Activated CD8-positive, alpha-beta T cell treated with anti-CD3 and anti-CD28 coated beads for 36 hours (primary cell): ENCODE results near the gene SYNDIG1. TPM values are rescaled to one million over a fixed set of nuclear protein-coding genes. Genes with fewer than 3 reads are reported as not detected.

ENCODE experiments used
- ATAC-seq: fragments of 200-7000 bp; cut with Tn5 transposase; one replicate; pipeline ENCODE4 v1.10.0; 2021; ENCODE audit warnings: mild to moderate bottlenecking, moderate library complexity
- CTCF ChIA-PET: fragments of 350-600 bp; sonication (Branson Sonifier 250); formaldehyde crosslinking; loops from one replicate; lab custom pipeline; 2021; ENCODE audit warnings: antibody characterized with exemption; lab: Charles Lee
- POLR2A ChIA-PET: fragments of 350-600 bp; sonication (Branson Sonifier 250); formaldehyde crosslinking; loops from one replicate; lab custom pipeline; 2021; ENCODE audit warnings: antibody characterized with exemption; lab: Charles Lee
- DNase-seq: peaks from one replicate; pipeline ENCODE4 v3.0.0-alpha.2; 2020
- H3K27ac Mint-ChIP-seq: one replicate; pipeline ENCODE4 v1.8.0; 2021; ENCODE audit warnings: mild to moderate bottlenecking, mixed read lengths
- H3K27me3 Mint-ChIP-seq: one replicate; pipeline ENCODE4 v1.8.0; 2021; ENCODE audit warnings: mixed read lengths
- H3K36me3 Mint-ChIP-seq: one replicate; pipeline ENCODE4 v1.8.0; 2021; ENCODE audit warnings: low read depth, mixed read lengths
- H3K4me1 Mint-ChIP-seq: one replicate; pipeline ENCODE4 v1.8.0; 2021; ENCODE audit warnings: low read depth, mixed read lengths
- H3K4me3 Mint-ChIP-seq: one replicate; pipeline ENCODE4 v1.8.0; 2021; ENCODE audit warnings: mild to moderate bottlenecking, moderate library complexity, mixed read lengths
- H3K9me3 Mint-ChIP-seq: one replicate; pipeline ENCODE4 v1.8.0; 2021; ENCODE audit warnings: mixed read lengths
- intact Hi-C: fragments of 100-400 bp; cut with micrococcal nuclease; formaldehyde crosslinking; loops from one replicate; pipeline ENCODE4 v1.10.0; 2022
- total RNA-seq, 2 experiments: library from RNA; stranded (reverse); gene quantifications; one replicate each; pipeline ENCODE4 v1.2.3, GENCODE V29; 2021
- TF ChIP-seq, protein P1 (sequence below): fragments of 200-600 bp; IDR thresholded peaks from one replicate; pipeline ENCODE4 v1.8.0; 2022; ENCODE audit warnings: antibody characterized with exemption, mild to moderate bottlenecking

The SYNDIG1 gene
- total RNA-seq, 2 experiments from 2014 or later = not detected

DNA sequence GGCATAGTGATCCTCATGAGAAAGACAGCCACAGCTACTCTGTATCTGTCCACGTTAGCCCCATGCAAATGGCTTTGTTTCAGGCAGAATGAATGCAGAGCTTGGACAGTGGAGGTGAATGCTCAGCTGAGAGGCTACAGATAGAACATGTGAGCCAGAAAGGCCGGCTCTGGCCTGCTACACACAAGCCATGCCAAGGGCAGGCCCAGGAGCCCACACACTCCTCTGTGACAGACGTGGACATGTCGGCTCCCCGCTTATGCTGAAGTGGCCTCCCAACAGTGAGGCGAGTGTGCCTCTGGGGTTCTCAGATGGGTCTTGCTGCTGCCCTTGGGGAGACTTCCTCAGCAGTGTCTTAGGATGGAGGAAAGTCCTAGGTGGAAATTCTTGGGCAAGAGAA lies 159.6 kb downstream of the SYNDIG1 start:
- Mint-ChIP-seq H3K27me3 (no peaks in the 10 kb centered on the region), H3K4me3 (no peak overlapping the region), H3K4me1 (peaks cover 6% of the 10 kb centered on the region), H3K9me3 (no peaks in the 10 kb centered on the region), H3K36me3 (no peaks in the 10 kb centered on the region), H3K27ac (no peak overlapping the region)
- intact Hi-C loops = loop anchor here (2.0 kb wide), 1 partner anchor 20 kb away; no protein-coding TSS in a partner anchor
- POLR2A ChIA-PET = no interaction called here
- ATAC-seq (no peak), DNase-seq (no peak)
- TF ChIP-seq, protein P1, sequence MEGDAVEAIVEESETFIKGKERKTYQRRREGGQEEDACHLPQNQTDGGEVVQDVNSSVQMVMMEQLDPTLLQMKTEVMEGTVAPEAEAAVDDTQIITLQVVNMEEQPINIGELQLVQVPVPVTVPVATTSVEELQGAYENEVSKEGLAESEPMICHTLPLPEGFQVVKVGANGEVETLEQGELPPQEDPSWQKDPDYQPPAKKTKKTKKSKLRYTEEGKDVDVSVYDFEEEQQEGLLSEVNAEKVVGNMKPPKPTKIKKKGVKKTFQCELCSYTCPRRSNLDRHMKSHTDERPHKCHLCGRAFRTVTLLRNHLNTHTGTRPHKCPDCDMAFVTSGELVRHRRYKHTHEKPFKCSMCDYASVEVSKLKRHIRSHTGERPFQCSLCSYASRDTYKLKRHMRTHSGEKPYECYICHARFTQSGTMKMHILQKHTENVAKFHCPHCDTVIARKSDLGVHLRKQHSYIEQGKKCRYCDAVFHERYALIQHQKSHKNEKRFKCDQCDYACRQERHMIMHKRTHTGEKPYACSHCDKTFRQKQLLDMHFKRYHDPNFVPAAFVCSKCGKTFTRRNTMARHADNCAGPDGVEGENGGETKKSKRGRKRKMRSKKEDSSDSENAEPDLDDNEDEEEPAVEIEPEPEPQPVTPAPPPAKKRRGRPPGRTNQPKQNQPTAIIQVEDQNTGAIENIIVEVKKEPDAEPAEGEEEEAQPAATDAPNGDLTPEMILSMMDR = no peak
- CTCF ChIA-PET = no interaction called here

DNA sequence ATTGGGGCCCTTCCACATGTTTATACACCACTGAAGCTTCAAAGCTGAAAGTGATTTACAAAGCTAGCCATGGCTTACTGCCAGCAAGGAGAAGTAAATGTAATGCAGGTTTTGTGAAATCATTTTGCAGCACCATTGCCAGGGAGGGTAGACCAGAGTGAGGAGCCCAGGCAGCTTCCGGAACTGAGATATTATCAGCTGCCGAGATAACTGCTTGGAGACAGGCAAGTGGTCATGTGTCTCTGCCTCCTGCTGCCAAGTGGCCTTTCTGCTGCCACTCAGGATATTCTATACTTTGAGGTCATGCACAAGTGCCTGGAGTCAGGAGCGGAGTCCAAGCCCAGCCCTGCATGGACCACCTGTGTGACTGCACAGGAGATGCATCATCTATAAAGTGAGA lies 160.2 kb downstream of the SYNDIG1 start:
- no peak for DNase-seq
- no peak overlapping the region for H3K4me3 Mint-ChIP-seq
- no peaks in the 10 kb centered on the region for H3K9me3 Mint-ChIP-seq
- no peak overlapping the region for H3K27ac Mint-ChIP-seq
- no peak for ATAC-seq
- no peaks in the 10 kb centered on the region for H3K27me3 Mint-ChIP-seq
- no peaks in the 10 kb centered on the region for H3K36me3 Mint-ChIP-seq
- CTCF ChIA-PET = no interaction called here
- POLR2A ChIA-PET = no interaction called here
- TF ChIP-seq, protein P1 = no peak
- intact Hi-C loops = loop anchor here (2.0 kb wide), 1 partner anchor 21 kb away; no protein-coding TSS in a partner anchor
- H3K4me1 Mint-ChIP-seq = peaks cover 6% of the 10 kb centered on the region

DNA sequence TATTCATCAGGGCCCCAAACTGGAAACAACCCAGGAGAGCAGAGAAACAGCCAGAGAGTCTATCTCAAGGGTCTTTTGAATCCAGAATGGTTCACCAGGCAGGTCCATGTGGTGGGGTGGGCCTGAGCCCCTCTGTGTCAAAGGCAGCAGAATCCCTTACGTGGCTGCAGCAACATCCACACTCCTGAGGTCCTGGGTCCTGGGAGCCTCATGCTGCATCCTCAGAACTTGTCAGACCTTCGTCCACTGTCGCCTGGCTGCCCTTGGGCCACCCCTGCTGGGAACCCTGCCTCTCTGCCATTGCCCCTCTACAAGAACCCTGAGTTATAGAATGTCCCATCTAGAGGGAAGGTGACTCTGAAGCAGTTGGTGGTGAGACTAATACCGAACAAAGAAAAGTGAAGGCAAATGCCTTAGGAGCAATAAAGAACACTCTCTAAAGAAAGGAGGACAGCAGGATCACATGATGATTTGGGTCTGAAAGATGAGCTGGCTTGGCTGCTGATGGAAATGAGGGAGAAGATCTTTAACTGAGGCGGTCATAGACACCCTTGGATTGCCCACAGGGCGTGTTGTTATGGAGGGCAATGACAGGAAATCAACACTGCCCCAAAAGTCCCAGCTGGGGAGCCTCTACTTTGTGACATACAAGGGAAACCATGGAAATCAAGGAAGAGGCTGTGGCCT lies 161.2 kb downstream of the SYNDIG1 start:
- peaks cover 6% of the 10 kb centered on the region for H3K4me1 Mint-ChIP-seq
- H3K9me3 Mint-ChIP-seq = no peaks in the 10 kb centered on the region
- intact Hi-C loops = no loop called here
- H3K4me3 Mint-ChIP-seq = no peak overlapping the region
- no peaks in the 10 kb centered on the region for H3K36me3 Mint-ChIP-seq
- no peak for ATAC-seq
- H3K27me3 Mint-ChIP-seq = peaks cover 4% of the 10 kb centered on the region
- POLR2A ChIA-PET = no interaction called here
- H3K27ac Mint-ChIP-seq = no peak overlapping the region
- TF ChIP-seq, protein P1 = no peak
- CTCF ChIA-PET = no interaction called here
- no peak for DNase-seq

DNA sequence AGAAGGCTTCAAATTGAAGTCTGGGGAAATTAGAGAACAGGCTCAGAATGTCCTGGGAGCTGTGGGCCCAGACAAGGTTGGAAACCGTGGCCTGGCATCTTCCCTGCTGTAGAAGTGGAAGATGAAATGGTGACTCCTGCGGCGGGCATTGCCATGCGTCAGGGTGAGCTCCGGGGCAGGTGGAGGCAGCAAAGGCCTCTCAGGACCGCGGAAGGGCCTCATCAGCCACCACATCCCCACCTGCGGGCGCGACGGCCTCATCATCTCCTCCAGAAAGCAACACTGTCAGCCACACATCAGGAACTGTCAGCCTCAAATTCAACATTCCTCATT lies 161.7 kb downstream of the SYNDIG1 start:
- intact Hi-C loops = no loop called here
- POLR2A ChIA-PET = interaction anchor here (0.7 kb wide), 1 partner anchor 157 kb away, joined by 3 read pairs; no protein-coding TSS in a partner anchor

DNA sequence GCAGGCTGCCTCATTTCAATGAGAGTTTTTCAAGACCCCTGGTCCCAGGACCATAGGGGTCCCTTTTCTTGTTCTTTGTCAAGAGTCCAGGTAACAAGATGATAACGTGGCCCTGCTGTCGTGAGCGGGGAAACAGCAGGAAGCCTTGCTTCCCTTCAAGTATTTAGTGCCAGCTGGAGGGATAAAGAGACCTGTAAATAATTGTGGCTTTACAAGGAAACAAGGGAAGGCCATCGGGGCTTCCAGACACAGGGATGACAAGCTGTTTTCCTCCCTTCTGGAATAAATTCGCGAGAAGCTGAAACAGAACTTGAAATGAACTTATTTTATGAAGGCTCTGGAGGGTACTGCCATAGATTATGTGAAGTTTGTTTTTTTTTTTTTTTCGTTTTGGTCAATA lies 163.2 kb downstream of the SYNDIG1 start:
- DNase-seq (no peak), ATAC-seq (no peak)
- no peaks in the 10 kb centered on the region for H3K36me3 Mint-ChIP-seq
- no peaks in the 10 kb centered on the region for H3K9me3 Mint-ChIP-seq
- CTCF ChIA-PET = no interaction called here
- H3K4me1 Mint-ChIP-seq = peaks cover 6% of the 10 kb centered on the region
- TF ChIP-seq, protein P1 = no peak
- intact Hi-C loops = no loop called here
- peaks cover 5% of the 10 kb centered on the region for H3K27me3 Mint-ChIP-seq
- POLR2A ChIA-PET = interaction anchor here (0.7 kb wide), 1 partner anchor 27 kb away, joined by 3 read pairs; no protein-coding TSS in a partner anchor
- no peak overlapping the region for H3K27ac Mint-ChIP-seq
- no peak overlapping the region for H3K4me3 Mint-ChIP-seq

More for the DNA sequence above, 161.7 kb downstream of the SYNDIG1 start:
- no peaks in the 10 kb centered on the region for H3K36me3 Mint-ChIP-seq
- no peak overlapping the region for H3K4me3 Mint-ChIP-seq
- peaks cover 6% of the 10 kb centered on the region for H3K4me1 Mint-ChIP-seq
- CTCF ChIA-PET = no interaction called here
- ATAC-seq = no peak
- TF ChIP-seq, protein P1 = no peak
- peaks cover 5% of the 10 kb centered on the region for H3K27me3 Mint-ChIP-seq
- no peak overlapping the region for H3K27ac Mint-ChIP-seq
- no peak for DNase-seq
- H3K9me3 Mint-ChIP-seq = no peaks in the 10 kb centered on the region
